Testis (tissue), 3 donors: Measurements from ENCODE around the gene NEO1. TPM values are rescaled to one million over a fixed set of nuclear protein-coding genes. Genes with fewer than 3 reads are reported as not detected.

Source experiments
- DNase-seq: peaks from one replicate; pipeline ENCODE4 v3.0.0-alpha.2; 2019
- H3K27ac ChIP-seq, 2 donors: fragments of 200-600 bp; sonication (generic); one replicate each; pipeline ENCODE4 v1.5.1; 2019
- H3K27me3 ChIP-seq: fragments of 200-600 bp; sonication (generic); one replicate; pipeline ENCODE4 v1.5.1; 2019
- H3K36me3 ChIP-seq: fragments of 200-600 bp; sonication (generic); one replicate; pipeline ENCODE4 v1.5.1; 2017; ENCODE audit warnings: low read depth; ENCODE audit errors: missing control alignments
- H3K4me1 ChIP-seq: fragments of 200-600 bp; sonication (generic); one replicate; pipeline ENCODE4 v1.5.1; 2019
- H3K4me3 ChIP-seq, 2 donors: fragments of 200-600 bp; sonication (generic); one replicate each; pipeline ENCODE4 v1.5.1; 2017 to 2019
- H3K9me3 ChIP-seq: fragments of 200-600 bp; sonication (generic); one replicate; pipeline ENCODE4 v1.5.1; 2017
- POLR2A ChIP-seq: fragments of 450-650 bp; IDR thresholded peaks from one replicate; pipeline ENCODE4 v1.6.1; 2017; ENCODE audit warnings: antibody characterized with exemption, mild to moderate bottlenecking, moderate library complexity
- WGBS, 2 donors: methylation state at CpG; one replicate each; pipeline ENCODE4 v1.1.5; 2018; 5-methylcytosine and 5-hydroxymethylcytosine counted together
- intact Hi-C: fragments of 100-400 bp; cut with DNase I; formaldehyde crosslinking; loops from one replicate; pipeline ENCODE4 v1.15.1; 2023; ENCODE audit warnings: low total_unique reads
- polyA plus RNA-seq: library from polyadenylated mRNA; stranded (reverse); fragments of 350-450 nt; fragmentation: Illumina TruSeq; extraction: RNeasy Lipid Tissue Mini Kit (QIAGEN cat#74804); gene quantifications from one replicate; pipeline ENCODE4 v1.2.3, GENCODE V29; 2014; ENCODE audit warnings: low read depth, low replicate concordance; ENCODE audit not compliant: insufficient read depth
- total RNA-seq, 2 donors: library from RNA; depleted of rRNA; stranded (reverse); fragments of >200 nt; gene quantifications; one replicate each; pipeline ENCODE4 v1.2.3, GENCODE V29; 2016
- TF ChIP-seq, protein P1 (sequence below), 3 experiments: fragments of 450-650 bp in 2 of 3; fragments of 200-600 bp in 1 of 3; sonication (generic) in 1 of 3; IDR thresholded peaks; one replicate each; pipeline ENCODE4 v1.5.1; 2016 to 2019; ENCODE audit warnings: antibody characterized with exemption in 3 of 3, mild to moderate bottlenecking in 2 of 3, moderate library complexity in 1 of 3

NEO1 gene
- total and polyA plus RNA-seq, 3 donors from 2014 or later = 42.2 to 57.4 (median 50.2) TPM

DNA sequence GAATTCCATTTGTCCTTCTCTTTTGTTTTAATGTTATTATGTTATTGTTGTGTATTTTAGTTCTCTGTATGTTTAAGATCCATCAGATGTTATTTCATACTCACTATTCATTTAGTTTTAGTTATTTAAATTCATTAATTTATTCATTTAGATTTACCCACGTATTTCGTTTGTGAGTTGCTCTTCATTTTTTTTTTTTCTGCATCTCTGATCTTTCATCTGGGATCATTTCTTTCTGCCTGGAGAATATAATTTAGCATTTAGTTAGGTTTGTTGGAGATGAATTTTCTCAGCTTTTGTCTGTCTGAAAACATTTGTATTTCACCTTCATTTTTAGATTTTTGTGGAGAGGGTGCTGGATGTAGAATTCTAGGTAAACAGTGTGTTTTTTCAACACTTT is 12.9 kb downstream of the NEO1 start:
- no peaks in the 10 kb centered on the region for H3K9me3 ChIP-seq
- intact Hi-C loops = no loop called here
- no peak overlapping the region for H3K4me3 ChIP-seq
- H3K27me3 ChIP-seq = no peaks in the 10 kb centered on the region
- H3K4me1 ChIP-seq = no peaks in the 10 kb centered on the region
- 91 to 96% methylated on average over 2 of the region's 2 CpGs for WGBS, 2 donors
- no peak for TF ChIP-seq POLR2A
- TF ChIP-seq, protein P1, sequence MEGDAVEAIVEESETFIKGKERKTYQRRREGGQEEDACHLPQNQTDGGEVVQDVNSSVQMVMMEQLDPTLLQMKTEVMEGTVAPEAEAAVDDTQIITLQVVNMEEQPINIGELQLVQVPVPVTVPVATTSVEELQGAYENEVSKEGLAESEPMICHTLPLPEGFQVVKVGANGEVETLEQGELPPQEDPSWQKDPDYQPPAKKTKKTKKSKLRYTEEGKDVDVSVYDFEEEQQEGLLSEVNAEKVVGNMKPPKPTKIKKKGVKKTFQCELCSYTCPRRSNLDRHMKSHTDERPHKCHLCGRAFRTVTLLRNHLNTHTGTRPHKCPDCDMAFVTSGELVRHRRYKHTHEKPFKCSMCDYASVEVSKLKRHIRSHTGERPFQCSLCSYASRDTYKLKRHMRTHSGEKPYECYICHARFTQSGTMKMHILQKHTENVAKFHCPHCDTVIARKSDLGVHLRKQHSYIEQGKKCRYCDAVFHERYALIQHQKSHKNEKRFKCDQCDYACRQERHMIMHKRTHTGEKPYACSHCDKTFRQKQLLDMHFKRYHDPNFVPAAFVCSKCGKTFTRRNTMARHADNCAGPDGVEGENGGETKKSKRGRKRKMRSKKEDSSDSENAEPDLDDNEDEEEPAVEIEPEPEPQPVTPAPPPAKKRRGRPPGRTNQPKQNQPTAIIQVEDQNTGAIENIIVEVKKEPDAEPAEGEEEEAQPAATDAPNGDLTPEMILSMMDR (IDR thresholded peaks at IDR 0.05) = no peak
- H3K36me3 ChIP-seq = no peaks in the 10 kb centered on the region
- no peak for DNase-seq
- no peak overlapping the region for H3K27ac ChIP-seq

DNA sequence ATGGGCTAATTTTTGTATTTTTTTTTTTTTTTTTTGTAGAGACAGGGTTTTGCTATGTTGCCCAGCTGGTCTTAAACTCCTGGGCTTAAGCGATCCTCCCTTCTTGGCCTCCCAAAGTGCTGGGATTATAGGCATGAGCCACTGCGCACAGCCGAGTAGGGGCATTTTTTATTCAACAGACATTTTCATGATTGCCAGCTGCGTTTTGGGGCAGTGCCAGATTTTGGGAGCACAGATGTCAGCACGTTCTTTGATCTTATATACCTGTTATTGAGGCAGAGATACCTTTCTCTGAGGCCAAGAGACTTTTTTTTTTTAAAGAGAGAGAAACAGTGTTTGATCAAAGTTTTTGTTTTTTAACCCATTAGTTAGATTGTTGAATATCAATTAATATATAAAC is 16.8 kb downstream of the NEO1 start:
- no peak for DNase-seq
- Histone ChIP-seq H3K4me1 (no peaks in the 10 kb centered on the region), H3K27ac (no peak overlapping the region), H3K9me3 (no peaks in the 10 kb centered on the region), H3K36me3 (no peaks in the 10 kb centered on the region), H3K4me3 (no peak overlapping the region), H3K27me3 (no peaks in the 10 kb centered on the region)
- 89 to 91% methylated on average over 5 of the region's 5 CpGs for WGBS, 2 donors
- intact Hi-C loops = no loop called here
- TF ChIP-seq, protein P1 (IDR thresholded peaks at IDR 0.05) = no peak
- TF ChIP-seq POLR2A = no peak

DNA sequence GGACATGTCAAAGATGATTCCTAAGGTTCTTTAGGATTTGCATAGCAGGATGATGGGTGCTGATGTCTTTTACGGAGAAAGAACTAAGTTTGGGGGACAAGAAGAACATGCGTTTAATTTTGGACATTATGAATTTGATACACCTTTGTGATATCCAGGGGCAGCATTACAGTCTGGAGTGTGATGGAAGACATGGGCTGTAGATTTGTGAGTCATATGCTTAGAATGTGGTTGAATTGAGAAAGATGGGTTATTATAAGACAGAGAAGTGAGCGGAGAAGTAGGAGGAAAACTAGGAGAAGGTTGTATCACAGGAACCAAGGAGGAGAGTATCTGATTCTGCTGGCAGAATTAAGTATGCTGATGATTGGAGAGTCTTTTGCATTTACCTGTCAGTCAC is 20.6 kb downstream of the NEO1 start:
- Histone ChIP-seq H3K4me1 (no peaks in the 10 kb centered on the region), H3K4me3 (no peak overlapping the region), H3K36me3 (no peaks in the 10 kb centered on the region), H3K9me3 (no peaks in the 10 kb centered on the region), H3K27ac (no peak overlapping the region), H3K27me3 (no peaks in the 10 kb centered on the region)
- TF ChIP-seq POLR2A = no peak
- TF ChIP-seq, protein P1 (IDR thresholded peaks at IDR 0.05) = no peak
- 97% methylated on average over 3 of the region's 3 CpGs for WGBS, 2 donors
- no peak for DNase-seq
- intact Hi-C loops = no loop called here

DNA sequence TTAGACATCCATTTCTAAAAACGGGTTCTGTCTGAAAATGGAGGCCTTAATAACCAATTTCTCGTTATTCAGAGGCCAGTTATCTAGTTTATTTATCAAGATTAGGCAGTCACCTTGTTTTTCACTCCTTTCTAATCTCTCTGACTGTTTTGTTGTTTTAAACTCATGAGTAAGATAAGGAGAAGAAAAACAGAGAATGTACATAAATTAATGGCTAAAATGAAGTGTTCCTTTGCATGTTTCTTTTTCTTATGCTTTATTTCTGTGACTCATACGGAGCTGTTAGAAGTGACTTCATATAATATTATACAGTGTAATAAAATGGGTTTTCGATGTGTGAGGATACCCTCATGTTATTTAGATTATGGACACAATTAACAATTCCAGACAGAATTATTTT is 22.0 kb downstream of the NEO1 start:
- H3K27me3 ChIP-seq = no peaks in the 10 kb centered on the region
- no peak overlapping the region for H3K4me3 ChIP-seq
- no peak for TF ChIP-seq POLR2A
- TF ChIP-seq, protein P1 (IDR thresholded peaks at IDR 0.05) = no peak
- H3K4me1 ChIP-seq = no peaks in the 10 kb centered on the region
- intact Hi-C loops = no loop called here
- no peak for DNase-seq
- no peaks in the 10 kb centered on the region for H3K9me3 ChIP-seq
- 64 to 71% methylated on average over 4 of the region's 4 CpGs for WGBS, 2 donors
- no peaks in the 10 kb centered on the region for H3K36me3 ChIP-seq
- no peak overlapping the region for H3K27ac ChIP-seq

DNA sequence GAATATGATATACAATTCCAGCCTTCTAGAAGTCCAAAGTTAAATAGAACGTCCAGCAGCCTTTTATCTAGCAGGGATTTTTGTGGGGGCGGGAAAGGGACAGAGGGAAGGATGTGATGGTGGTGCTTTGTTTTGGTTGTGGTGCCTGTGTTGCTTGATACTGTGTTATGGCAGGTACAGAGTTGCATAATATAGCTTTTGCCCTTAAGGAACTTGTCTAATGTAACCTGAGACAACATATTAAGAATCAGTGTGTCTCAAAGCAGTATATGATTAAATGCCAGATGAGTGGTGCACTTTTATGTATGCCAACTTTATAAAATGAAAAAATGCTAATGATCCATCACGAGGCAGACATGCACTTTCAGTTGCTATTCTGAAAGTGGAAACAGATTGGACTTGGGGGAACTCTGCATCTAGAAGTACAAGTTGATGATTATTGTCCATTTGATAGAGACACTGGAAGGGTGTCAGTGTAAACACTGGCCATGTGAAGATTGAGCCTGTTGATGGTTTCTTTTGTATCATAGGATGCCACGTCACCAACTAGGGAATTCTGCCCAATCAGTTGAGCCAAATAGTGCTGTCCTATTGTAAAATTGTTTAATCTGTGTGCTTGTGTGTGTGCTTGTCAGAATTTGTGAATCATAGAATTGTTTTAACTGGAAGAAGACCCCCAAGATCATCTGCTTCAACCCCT is 23.0 kb downstream of the NEO1 start:
- Histone ChIP-seq H3K9me3 (no peaks in the 10 kb centered on the region), H3K4me3 (no peak overlapping the region), H3K4me1 (no peaks in the 10 kb centered on the region), H3K27ac (peak overlapping the region in 1 of 2 donors; percentile 1), H3K36me3 (no peaks in the 10 kb centered on the region), H3K27me3 (no peaks in the 10 kb centered on the region)
- intact Hi-C loops = loop anchor here (5.0 kb wide), 1 partner anchor 293 kb away; the partner anchor contains the start of gene ADPGK
- WGBS, 2 donors = 51 to 54% methylated on average over 4 of the region's 4 CpGs
- DNase-seq = no peak
- TF ChIP-seq POLR2A = no peak
- TF ChIP-seq, protein P1 (IDR thresholded peaks at IDR 0.05) = no peak
